ENCODE data around the gene ZNF821. TPM values are rescaled to one million over a fixed set of nuclear protein-coding genes. Genes with fewer than 3 reads are reported as not detected.

ZNF821 gene
- total and polyA plus RNA-seq, 2 of the 8 experiments (the other 6 are each of a cell fraction or from before 2014, with no cell fraction given): 9.5 to 14.1 TPM

DNA sequence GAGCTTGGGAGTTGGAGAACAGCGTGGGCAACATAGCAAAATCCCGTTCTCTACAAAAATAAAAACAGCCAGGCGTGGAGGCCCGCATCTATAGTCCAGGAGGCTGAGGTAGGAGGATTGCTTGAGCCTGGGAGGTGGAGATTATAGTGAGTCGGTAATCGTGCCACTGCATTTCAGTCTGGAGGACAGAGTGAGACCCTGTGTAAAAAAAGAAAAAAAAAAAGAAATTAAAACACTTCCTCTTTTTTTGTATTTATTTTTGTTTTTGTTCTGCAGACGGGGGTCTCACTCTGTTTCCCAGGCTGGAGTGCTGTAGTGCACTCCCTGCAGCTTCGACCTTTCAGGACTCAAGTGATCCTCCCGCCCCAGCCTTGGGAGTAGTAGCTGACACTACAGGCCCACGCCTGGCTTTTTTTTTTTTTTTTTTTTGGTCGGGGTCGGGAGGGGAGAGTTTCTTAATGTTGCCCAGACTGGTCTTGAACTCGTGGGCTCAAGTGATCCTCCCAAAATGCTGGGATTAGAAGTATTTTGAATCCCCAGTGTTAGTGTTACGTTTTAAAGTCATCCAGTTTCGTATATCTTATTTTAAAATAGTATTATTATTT lies 12.9 kb upstream of the ZNF821 start (continued):
- no peak for TF ChIP-seq TCF12 (IDR thresholded peaks at IDR 0.05; ENCODE audit: low read depth, low read length)
- TF ChIP-seq ZNF274 (IDR thresholded peaks at IDR 0.05; ENCODE audit: borderline replicate concordance, extremely low read depth, low read length): no peak
- TF ChIP-seq, protein P1, sequence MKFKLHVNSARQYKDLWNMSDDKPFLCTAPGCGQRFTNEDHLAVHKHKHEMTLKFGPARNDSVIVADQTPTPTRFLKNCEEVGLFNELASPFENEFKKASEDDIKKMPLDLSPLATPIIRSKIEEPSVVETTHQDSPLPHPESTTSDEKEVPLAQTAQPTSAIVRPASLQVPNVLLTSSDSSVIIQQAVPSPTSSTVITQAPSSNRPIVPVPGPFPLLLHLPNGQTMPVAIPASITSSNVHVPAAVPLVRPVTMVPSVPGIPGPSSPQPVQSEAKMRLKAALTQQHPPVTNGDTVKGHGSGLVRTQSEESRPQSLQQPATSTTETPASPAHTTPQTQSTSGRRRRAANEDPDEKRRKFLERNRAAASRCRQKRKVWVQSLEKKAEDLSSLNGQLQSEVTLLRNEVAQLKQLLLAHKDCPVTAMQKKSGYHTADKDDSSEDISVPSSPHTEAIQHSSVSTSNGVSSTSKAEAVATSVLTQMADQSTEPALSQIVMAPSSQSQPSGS (IDR thresholded peaks at IDR 0.05; ENCODE audit: low read length): no peak
- TF ChIP-seq, protein P2, sequence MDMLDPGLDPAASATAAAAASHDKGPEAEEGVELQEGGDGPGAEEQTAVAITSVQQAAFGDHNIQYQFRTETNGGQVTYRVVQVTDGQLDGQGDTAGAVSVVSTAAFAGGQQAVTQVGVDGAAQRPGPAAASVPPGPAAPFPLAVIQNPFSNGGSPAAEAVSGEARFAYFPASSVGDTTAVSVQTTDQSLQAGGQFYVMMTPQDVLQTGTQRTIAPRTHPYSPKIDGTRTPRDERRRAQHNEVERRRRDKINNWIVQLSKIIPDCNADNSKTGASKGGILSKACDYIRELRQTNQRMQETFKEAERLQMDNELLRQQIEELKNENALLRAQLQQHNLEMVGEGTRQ (IDR thresholded peaks at IDR 0.05; ENCODE audit: low read length): no peak
- no peak for TF ChIP-seq SRF (IDR thresholded peaks at IDR 0.05; ENCODE audit: low read depth, low read length)
- no peak for TF ChIP-seq SIN3A (conservative IDR thresholded peaks at IDR 0.05 in 1 of 2, IDR thresholded peaks at IDR 0.05 in 1 of 2; ENCODE audit: low read depth in 1 of 2, low read length in 2 of 2)
- TF ChIP-seq CREB1 (IDR thresholded peaks at IDR 0.05): no peak
- TF ChIP-seq SP2 (IDR thresholded peaks at IDR 0.05; ENCODE audit: low read length): no peak
- TF ChIP-seq, protein P3, sequence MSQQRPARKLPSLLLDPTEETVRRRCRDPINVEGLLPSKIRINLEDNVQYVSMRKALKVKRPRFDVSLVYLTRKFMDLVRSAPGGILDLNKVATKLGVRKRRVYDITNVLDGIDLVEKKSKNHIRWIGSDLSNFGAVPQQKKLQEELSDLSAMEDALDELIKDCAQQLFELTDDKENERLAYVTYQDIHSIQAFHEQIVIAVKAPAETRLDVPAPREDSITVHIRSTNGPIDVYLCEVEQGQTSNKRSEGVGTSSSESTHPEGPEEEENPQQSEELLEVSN (IDR thresholded peaks at IDR 0.05): no peak
- TF ChIP-seq SP1 (IDR thresholded peaks at IDR 0.05; ENCODE audit: low read depth, low read length): no peak
